A549 (cell line): ENCODE results near the gene ACAD9.

Experiments
- CEBPB ChIP-seq, 2 experiments: fragments of >200 bp in 1 of 2; sonication (Bioruptor Twin) in 1 of 2; formaldehyde crosslinking in 1 of 2; IDR thresholded peaks; 2 replicates each; pipeline ENCODE4 v1.6.1; 2012 to 2016
- MAX ChIP-seq: IDR thresholded peaks from 2 replicates; pipeline ENCODE4 v1.6.1; 2012
- ZNF302 ChIP-seq: fragments of 250-450 bp; sonication (Bioruptor Pico); IDR thresholded peaks from 2 replicates; pipeline ENCODE4 v1.9.0; 2021; ENCODE audit warnings: inconsistent platforms, mild to moderate bottlenecking, moderate library complexity
- TF ChIP-seq, protein P1 (sequence below): fragments of >200 bp; sonication (Bioruptor Twin); formaldehyde crosslinking; IDR thresholded peaks from 3 replicates; pipeline ENCODE4 v1.5.1; 2016

DNA sequence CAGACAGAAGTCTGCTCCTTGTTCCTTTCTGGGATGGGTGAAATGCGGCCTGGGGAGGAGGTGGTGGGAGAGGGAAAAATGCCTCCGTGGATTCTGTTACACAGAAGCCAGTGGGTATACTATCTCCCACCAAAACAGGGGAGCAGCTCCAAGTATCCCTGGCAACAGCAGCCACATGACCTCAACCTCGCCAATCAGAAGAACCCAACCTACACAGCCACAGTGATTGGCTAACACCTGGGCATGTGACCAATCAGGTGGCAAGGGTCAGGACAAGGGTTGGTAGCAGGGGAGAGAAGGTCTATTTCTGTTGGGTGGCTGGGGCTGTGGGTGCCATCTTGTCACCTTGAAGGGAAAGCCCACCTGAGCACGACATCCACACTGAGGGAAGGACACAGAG lies 9.1 kb upstream of the ACAD9 start:
- TF ChIP-seq ZNF302 (CRISPR knock-in tag) = no peak
- TF ChIP-seq, protein P1, sequence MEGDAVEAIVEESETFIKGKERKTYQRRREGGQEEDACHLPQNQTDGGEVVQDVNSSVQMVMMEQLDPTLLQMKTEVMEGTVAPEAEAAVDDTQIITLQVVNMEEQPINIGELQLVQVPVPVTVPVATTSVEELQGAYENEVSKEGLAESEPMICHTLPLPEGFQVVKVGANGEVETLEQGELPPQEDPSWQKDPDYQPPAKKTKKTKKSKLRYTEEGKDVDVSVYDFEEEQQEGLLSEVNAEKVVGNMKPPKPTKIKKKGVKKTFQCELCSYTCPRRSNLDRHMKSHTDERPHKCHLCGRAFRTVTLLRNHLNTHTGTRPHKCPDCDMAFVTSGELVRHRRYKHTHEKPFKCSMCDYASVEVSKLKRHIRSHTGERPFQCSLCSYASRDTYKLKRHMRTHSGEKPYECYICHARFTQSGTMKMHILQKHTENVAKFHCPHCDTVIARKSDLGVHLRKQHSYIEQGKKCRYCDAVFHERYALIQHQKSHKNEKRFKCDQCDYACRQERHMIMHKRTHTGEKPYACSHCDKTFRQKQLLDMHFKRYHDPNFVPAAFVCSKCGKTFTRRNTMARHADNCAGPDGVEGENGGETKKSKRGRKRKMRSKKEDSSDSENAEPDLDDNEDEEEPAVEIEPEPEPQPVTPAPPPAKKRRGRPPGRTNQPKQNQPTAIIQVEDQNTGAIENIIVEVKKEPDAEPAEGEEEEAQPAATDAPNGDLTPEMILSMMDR = no peak
- TF ChIP-seq CEBPB (IDR thresholded peaks at IDR 0.05) = no peak
- no peak for TF ChIP-seq MAX
